Dermis blood vessel endothelial cell (primary cell): Measurements from ENCODE around the gene RUNX3. TPM values are rescaled to one million over a fixed set of nuclear protein-coding genes. Genes with fewer than 3 reads are reported as not detected.

Experiments
- DNase-seq: peaks from one replicate; pipeline ENCODE4 v3.0.0; 2010
- total RNA-seq: library from RNA; depleted of rRNA; stranded (reverse); fragments of >200 nt; gene quantifications from 2 replicates; pipeline ENCODE4 v1.2.3, GENCODE V29; 2014

Gene RUNX3
- total RNA-seq, 1 donor from 2014 or later = not detected

- DNase-seq = no peak
Observed at GRCh38 chr1:24946861-24947658, 17.0 kb upstream of the RUNX3 start.

- no peak for DNase-seq
Observed at GRCh38 chr1:24945354-24946326, 15.6 kb upstream of the RUNX3 start.

DNA sequence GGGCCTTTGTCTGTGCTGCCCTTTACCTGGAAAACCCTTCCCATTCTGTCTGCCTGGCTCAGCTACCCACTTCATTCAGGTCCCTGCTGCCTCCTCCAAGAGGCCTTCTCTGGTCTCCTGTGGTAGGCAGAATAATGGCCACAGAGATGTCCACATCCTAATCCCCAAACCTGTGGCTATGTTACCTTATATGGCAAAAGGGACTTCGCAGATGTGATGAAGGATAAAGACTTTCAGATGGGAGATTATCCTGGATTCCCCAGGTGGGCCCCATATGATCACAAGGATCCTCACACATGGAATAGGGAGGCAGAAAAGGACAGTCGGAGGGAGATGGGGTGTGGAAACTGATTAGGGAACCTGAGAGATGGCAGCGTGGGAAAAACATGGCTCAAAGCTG lies 14.2 kb upstream of the RUNX3 start:
- no peak for DNase-seq

GRCh38 chr1:24942789-24943188 lies 12.7 kb upstream of the RUNX3 start:
- no peak for DNase-seq

- DNase-seq = no peak
Observed at GRCh38 chr1:24941564-24941963, 11.5 kb upstream of the RUNX3 start.

GRCh38 chr1:24940231-24940630 lies 10.2 kb upstream of the RUNX3 start:
- no peak for DNase-seq

DNA sequence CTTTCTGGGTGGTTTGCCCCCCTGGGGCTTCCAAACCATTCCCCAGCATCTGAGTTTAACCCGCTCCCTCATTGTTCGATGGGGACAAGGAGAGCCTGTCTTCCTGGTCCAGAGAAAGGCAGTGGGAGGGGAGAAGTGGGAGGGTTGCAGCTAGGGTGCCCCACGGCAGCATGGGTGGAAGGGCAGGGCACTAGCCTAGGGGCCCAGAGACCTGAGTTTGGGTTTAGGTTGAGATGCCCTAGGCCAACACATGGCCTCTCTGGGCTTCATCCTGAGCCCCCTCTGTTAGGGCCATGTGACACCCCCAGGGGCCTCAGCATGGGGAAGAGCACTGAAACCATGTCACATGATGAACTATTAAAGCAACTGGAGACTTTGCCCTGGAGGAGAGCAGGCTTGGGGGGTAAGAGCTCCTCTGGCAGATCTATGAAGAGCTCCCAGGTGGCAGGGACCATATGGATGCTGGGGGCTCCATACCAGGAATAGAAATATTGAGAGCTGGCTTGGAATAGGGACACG lies 9.7 kb upstream of the RUNX3 start:
- no peak for DNase-seq

- no peak for DNase-seq
Observed at GRCh38 chr1:24939040-24939674, 9.1 kb upstream of the RUNX3 start.

GRCh38 chr1:24938276-24938675 lies 8.2 kb upstream of the RUNX3 start:
- no peak for DNase-seq

- DNase-seq = no peak
Observed at GRCh38 chr1:24936684-24937083, 6.6 kb upstream of the RUNX3 start.

GRCh38 chr1:24935615-24936484 lies 5.8 kb upstream of the RUNX3 start:
- DNase-seq = no peak

DNA sequence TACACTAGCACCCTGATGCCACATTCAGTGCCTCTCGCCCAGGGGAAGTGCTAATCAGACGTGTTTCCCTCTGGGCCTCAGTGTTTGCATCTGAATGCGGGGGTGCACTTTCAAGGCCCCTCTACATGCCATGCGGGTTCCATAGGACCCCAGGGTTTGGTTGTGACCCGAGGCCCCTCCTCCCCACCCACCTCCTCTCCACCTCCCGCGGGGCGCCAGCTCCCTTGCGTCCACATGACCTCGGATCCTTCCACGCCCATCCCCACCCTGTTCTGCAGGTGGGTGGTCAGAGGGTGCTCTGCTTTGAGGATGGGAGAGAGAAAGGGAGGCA lies 5.1 kb upstream of the RUNX3 start:
- DNase-seq = no peak

DNA sequence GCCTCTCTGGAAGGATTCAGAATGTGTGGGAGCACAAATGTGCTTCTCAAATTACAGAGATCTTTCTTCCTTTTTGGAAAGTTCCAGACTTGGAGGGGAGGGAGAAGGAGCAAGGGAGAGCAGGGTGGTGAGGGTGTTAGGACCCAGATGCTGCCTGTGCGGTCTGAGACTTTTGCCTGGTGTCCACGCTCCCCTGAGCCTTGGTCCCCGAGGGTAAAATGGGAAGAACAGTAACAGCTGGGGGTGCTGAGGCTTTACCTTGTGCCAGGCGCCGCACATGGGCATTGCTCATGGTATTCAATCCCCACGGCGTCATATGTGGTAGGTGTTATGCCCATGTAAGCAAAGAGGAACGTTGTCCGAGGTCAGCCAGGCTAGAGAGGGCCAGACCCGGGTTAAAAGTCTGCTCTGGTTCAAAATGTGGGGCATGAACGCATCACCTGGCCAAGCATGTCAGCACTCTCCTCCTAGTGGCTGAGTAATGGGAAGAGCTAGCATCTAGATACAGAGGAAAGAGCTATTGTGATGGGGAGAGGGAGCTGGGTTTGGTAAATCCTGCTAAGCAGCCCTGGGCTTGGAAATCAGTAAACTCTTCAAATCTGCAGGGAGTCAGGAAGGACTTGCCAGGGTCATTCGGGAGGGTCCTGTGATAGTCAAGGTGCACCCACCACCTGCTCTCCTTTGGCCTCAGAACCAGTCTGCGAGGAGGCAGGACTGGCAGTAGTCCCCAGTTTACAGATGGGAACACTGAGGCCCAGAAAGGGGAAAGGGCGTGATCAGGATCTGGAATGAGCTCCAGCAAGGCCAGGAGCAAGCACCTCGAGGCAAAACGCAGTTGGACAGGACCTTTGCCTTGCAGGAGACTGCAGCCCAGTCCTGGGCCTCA lies 4.5 kb upstream of the RUNX3 start:
- DNase-seq = no peak

DNA sequence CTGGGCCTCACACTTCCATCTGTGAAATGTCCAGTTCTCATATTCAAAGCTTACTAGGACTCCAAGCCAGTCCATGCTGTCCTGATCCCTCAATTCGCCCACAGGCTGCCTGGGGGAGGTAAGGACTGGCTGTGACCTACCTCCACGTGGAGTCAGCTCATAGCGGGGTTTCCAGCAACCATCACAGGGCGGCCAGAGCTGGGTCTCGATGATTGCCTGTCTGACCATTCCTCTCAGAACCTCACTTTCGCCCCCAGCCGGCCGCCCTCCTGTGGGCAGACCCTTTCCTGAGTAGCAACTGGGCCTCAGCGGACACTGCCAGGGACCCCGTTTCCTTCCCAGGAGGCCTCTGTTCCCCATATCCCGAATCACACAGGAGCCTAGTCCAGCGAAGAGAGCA lies 3.4 kb upstream of the RUNX3 start:
- DNase-seq = no peak

DNA sequence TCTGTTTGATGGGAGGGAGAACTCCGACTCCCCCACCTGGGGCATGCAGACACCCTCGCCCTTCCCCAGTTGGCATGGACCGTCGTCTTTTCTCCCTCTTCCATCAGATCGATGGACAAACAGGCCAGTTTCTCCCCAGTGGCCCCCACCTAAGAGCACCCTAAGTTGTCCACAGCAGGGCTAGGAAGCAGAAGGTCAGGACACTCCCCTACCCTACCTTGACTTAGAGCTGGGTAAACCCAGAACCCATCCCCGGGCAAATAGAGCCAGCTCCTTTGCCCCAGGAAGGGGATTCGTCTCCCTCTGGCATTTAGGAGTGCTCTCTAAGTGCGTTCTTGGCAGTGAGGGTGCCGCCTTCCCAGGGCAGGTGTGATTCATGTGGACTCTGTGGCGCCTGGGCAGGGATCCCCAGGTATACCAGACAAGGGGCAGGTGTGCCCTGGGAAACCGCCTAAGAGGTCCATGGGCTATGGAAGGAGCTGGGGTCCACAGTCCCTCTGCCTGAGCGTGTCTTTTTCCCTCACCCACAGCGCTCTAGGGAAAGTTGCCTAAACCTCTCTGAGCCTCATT lies 2.7 kb upstream of the RUNX3 start:
- DNase-seq = no peak

- DNase-seq = peak; percentile 50
Observed at GRCh38 chr1:24932284-24932683, 2.2 kb upstream of the RUNX3 start.

DNA sequence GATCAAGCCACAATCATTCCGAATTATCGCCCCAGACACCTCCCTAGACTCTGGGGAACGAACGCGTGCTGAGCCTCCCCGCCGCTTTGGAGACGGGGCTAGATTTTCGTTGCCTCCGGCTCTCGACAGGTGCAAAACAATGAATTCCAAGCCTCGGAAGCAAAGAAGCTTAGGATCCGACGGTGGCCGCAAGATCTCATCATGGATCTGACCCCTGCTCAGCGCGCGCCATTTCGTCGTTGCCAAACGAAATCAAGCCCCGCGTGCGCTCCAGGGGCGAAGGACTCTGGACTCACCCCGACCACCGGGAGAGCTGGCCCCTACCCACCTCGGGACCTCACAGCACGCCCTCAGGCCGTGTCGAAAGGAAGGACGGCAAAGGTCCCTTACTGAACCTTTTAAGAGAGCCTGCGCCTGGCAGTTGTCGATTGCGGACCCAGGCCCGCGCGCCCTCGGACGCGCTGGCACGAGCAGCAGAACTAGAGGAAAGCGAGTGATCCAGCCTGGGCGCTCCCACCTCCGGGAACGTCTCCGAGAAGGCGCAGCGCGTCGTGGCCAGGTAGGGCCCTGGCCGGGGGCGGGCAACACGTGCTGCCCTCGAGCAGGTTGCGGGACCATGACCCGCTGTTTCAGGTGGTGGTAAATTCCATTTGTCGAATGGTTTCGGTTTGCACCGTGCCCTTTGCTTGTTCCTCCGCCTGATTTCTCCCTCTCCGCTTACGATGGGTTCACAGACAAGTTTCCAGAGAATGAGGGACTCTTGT lies 1.6 kb upstream of the RUNX3 start:
- no peak for DNase-seq

DNA sequence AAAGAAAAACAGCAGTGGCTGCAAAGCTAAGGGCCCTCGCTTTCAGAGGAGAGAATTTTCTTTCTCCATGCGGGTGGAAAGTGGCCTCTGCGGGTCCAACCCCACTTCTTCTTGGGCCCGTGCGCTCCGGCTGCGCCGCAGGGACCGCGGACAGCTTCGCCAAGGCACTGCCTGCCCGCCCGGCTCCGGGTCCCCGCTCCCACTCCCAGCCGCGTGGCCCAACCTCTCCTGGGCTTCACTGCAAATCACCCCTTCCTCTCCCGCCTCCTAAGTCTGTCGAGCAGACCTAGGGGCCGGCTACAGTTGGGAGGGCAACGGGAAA lies 1.0 kb upstream of the RUNX3 start:
- DNase-seq = no peak

- DNase-seq = peak; percentile 32
Observed at GRCh38 chr1:24929398-24930259, 447 bp downstream of the RUNX3 start.
